Gastroesophageal sphincter (tissue), 3 donors: ENCODE data around the gene OLFM3.

ENCODE experiments used
- CTCF ChIP-seq, 4 experiments: fragments of 200-600 bp in 2 of 4; fragments of 450-650 bp in 2 of 4; sonication (generic) in 1 of 4; IDR thresholded peaks; one replicate each; pipeline ENCODE4 v1.5.1; 2017 to 2019; ENCODE audit warnings: antibody characterized with exemption in 4 of 4, mild to moderate bottlenecking in 2 of 4, moderate library complexity in 2 of 4
- POLR2A ChIP-seq, 2 donors: fragments of 450-650 bp; IDR thresholded peaks; one replicate each; pipeline ENCODE4 v1.6.1; 2017; ENCODE audit warnings: antibody characterized with exemption in 2 of 2, mild to moderate bottlenecking in 2 of 2, moderate library complexity in 1 of 2

DNA sequence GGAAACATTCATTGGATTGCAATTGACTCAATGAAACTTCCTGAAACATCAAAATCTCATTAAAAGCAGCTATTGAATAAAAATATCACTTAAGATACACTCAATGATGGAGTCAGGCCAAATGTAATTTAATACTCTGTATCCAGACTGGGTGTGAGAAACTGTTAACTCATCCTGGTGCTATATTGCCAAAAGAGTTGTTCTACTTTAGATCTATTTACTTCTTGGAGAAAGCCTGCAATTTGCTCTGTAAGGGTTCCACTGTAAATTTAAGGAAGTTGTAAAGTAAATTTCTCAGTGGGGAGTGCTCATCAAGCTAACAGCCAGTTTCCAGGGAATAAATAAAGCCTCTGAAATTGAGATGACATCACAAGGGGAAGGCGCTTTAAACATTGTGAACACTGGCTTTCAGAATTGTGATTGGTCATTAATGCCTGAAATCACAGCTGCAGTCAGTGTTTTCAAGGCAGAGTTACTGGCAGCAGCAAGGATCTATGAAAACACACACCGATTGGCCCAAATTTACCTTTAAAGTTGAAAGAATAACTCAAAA, 91.4 kb downstream of the OLFM3 start:
- TF ChIP-seq CTCF (IDR thresholded peaks at IDR 0.05) (no peak), POLR2A (IDR thresholded peaks at IDR 0.05) (no peak)
